Measurements from ENCODE around the gene GNG7. TPM values are rescaled to one million over a fixed set of nuclear protein-coding genes. Genes with fewer than 3 reads are reported as not detected.
"Not testable (repeated sequence)": the region's sequence is repeated elsewhere in the genome, so short reads cannot be mapped to it uniquely, and the experiment has no call there.

Gene GNG7
- total and polyA plus RNA-seq, 12 donors = 0.83 to 16.5 (median 7.8) TPM

- Histone ChIP-seq H3K4me3 (no peak overlapping the region), H3K27me3 (no peaks in the 10 kb centered on the region), H3K4me1 (replicated peaks in 1 of 2) (peaks cover 14 to 15% of the 10 kb centered on the region in 2 donors), H3K27ac (no peak overlapping the region), H3K9me3 (replicated peaks in 1 of 3) (no peaks in the 10 kb centered on the region), H3K36me3 (replicated peaks in 1 of 2) (no peaks in the 10 kb centered on the region)
- peak; percentile 82 to 93 (median 89) for DNase-seq
- no peak for TF ChIP-seq POLR2A (IDR thresholded peaks at IDR 0.05)
- TF ChIP-seq CTCF (IDR thresholded peaks at IDR 0.05) = peak; percentile 72 to 98 (median 96)
- intact Hi-C loops (cut with DNase I) = loop anchor here (2.0 to 10.0 kb wide), 3 partner anchors 100 to 226 kb away; partner anchors contain the start of gene ZNF556 (in 1 of the 2)
- WGBS, 4 donors = 27 to 40% (median 30%) methylated on average over 4 of the region's 4 CpGs
Observed at GRCh38 chr19:2648528-2648937, 54.0 kb downstream of the GNG7 start.

GRCh38 chr19:2648099-2648498, 54.4 kb downstream of the GNG7 start:
- no peak overlapping the region for H3K4me3 ChIP-seq
- H3K9me3 ChIP-seq (replicated peaks in 1 of 3) = no peaks in the 10 kb centered on the region
- 46 to 65% (median 50%) methylated on average over 5 of the region's 5 CpGs for WGBS, 4 donors
- no peak for TF ChIP-seq POLR2A (IDR thresholded peaks at IDR 0.05)
- no peak for TF ChIP-seq CTCF (IDR thresholded peaks at IDR 0.05)
- no peaks in the 10 kb centered on the region for H3K27me3 ChIP-seq
- intact Hi-C loops (cut with DNase I) = loop anchor here (2.0 to 10.0 kb wide), 3 partner anchors 101 to 227 kb away; partner anchors contain the start of gene ZNF556 (in 1 of the 2)
- H3K36me3 ChIP-seq (replicated peaks in 1 of 2) = no peaks in the 10 kb centered on the region
- no peak overlapping the region for H3K27ac ChIP-seq
- peaks cover 10 to 11% of the 10 kb centered on the region in 2 donors for H3K4me1 ChIP-seq (replicated peaks in 1 of 2)
- DNase-seq = no peak

- TF ChIP-seq POLR2A (IDR thresholded peaks at IDR 0.05) (no peak), CTCF (IDR thresholded peaks at IDR 0.05) (no peak)
- whole genome bisulfite sequencing, 4 donors = 75 to 87% (median 82%) methylated on average over 12 to 20 of the region's 20 CpGs
- H3K4me1 ChIP-seq (replicated peaks in 1 of 2) = peaks cover 6 to 8% of the 10 kb centered on the region in 2 donors
- H3K9me3 ChIP-seq (replicated peaks in 1 of 3) = no peaks in the 10 kb centered on the region
- intact Hi-C loops (cut with DNase I) = loop anchor here (5.0 to 10.0 kb wide), 2 partner anchors 220 to 228 kb away; partner anchors contain the start of gene ZNF556 (in 1 of the 2)
- no peaks in the 10 kb centered on the region for H3K27me3 ChIP-seq
- no peak overlapping the region for H3K27ac ChIP-seq
- no peak for DNase-seq
- H3K4me3 ChIP-seq = no peak overlapping the region
- no peaks in the 10 kb centered on the region for H3K36me3 ChIP-seq (replicated peaks in 1 of 2)
Observed at GRCh38 chr19:2646866-2647535, 55.5 kb downstream of the GNG7 start.

- WGBS, 4 donors = 82 to 90% (median 87%) methylated on average over 14 to 16 of the region's 16 CpGs
- H3K9me3 ChIP-seq (replicated peaks in 1 of 3) = no peaks in the 10 kb centered on the region
- no peak overlapping the region for H3K27ac ChIP-seq
- H3K27me3 ChIP-seq = no peaks in the 10 kb centered on the region
- intact Hi-C loops (cut with DNase I) = loop anchor here (5.0 to 10.0 kb wide), 2 partner anchors 221 to 229 kb away; partner anchors contain the start of gene ZNF556 (in 1 of the 2)
- no peak for DNase-seq
- TF ChIP-seq POLR2A (IDR thresholded peaks at IDR 0.05) (no peak), CTCF (IDR thresholded peaks at IDR 0.05) (no peak)
- no peaks in the 10 kb centered on the region for H3K36me3 ChIP-seq (replicated peaks in 1 of 2)
- H3K4me1 ChIP-seq (replicated peaks in 1 of 2) = peaks cover 5 to 7% of the 10 kb centered on the region in 2 donors
- H3K4me3 ChIP-seq = no peak overlapping the region
Observed at GRCh38 chr19:2645826-2646225, 56.7 kb downstream of the GNG7 start.

GRCh38 chr19:2643123-2643737, 59.3 kb downstream of the GNG7 start:
- not testable (repeated sequence) for H3K4me1 ChIP-seq (replicated peaks in 1 of 2); H3K4me3 ChIP-seq; H3K27ac ChIP-seq; H3K36me3 ChIP-seq (replicated peaks in 1 of 2); DNase-seq; H3K9me3 ChIP-seq (replicated peaks in 1 of 3); H3K27me3 ChIP-seq
- intact Hi-C loops (cut with DNase I) = loop anchor here in 1 of 2 donors (10.0 kb wide), 1 partner anchor 232 kb away; no protein-coding TSS in a partner anchor
- 92 to 94% (median 93%) methylated on average over 26 to 38 of the region's 38 CpGs for WGBS, 4 donors

Measured in adrenal gland (tissue), 12 donors.